Activated naive CD4-positive, alpha-beta T cell treated with Interleukin-2 at 50 U/mL for 16 hours (primary cell): ENCODE results near the gene DEFB124.

ENCODE experiments used
- DNase-seq: peaks from one replicate; pipeline ENCODE4 v3.0.0-alpha.2; 2020

The DEFB124 gene

GRCh38 chr20:31418307-31418706, 56.6 kb downstream of the DEFB124 start:
- DNase-seq: no peak

DNA sequence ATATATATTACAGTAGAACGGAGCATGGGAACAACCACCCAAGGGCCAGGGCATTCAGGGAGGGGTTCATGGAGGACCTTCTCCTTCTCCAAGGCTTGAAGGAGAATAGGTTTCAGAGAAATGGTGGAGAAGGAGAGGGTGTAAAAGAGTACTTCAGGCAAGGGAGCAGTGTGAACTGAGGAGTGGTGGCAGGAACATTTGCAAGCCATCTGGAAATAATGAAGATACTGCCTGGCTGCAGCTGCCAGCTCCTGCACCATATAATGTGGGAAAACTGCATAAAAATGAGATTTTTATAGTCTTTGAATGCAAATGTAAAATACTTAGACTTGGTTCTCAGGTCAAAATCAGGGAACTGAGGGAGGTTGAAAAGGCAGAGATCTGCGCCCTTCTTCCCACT, 59.3 kb downstream of the DEFB124 start:
- no peak for DNase-seq
